Suppressor macrophage treated with lipopolysaccharide for 1 hour (primary cell): ENCODE data around the gene SLC44A3.

ENCODE experiments used
- DNase-seq, 3 donors: peaks; one replicate each; pipeline ENCODE4 v3.0.0-alpha.2; 2020 to 2022

Gene SLC44A3

GRCh38 chr1:94840808-94841207 lies 20.7 kb downstream of the SLC44A3 start:
- no peak for DNase-seq

- DNase-seq, result no peak
Observed at GRCh38 chr1:94843430-94843829, 23.3 kb downstream of the SLC44A3 start.

- no peak for DNase-seq
Observed at GRCh38 chr1:94843846-94844245, 23.7 kb downstream of the SLC44A3 start.

GRCh38 chr1:94846308-94846707 lies 26.2 kb downstream of the SLC44A3 start:
- no peak for DNase-seq

GRCh38 chr1:94851571-94851970 lies 31.4 kb downstream of the SLC44A3 start:
- DNase-seq, result no peak

GRCh38 chr1:94852788-94853187 lies 32.6 kb downstream of the SLC44A3 start:
- DNase-seq, result no peak

GRCh38 chr1:94854458-94855306 lies 34.5 kb downstream of the SLC44A3 start:
- peak; percentile 87 to 91 (median 89) for DNase-seq

- DNase-seq, result no peak
Observed at GRCh38 chr1:94855307-94855700, 35.1 kb downstream of the SLC44A3 start.

- no peak for DNase-seq
Observed at GRCh38 chr1:94856004-94856403, 35.8 kb downstream of the SLC44A3 start.

- DNase-seq, result no peak
Observed at GRCh38 chr1:94856868-94857267, 36.7 kb downstream of the SLC44A3 start.

- DNase-seq, result no peak
Observed at GRCh38 chr1:94858276-94858675, 38.1 kb downstream of the SLC44A3 start.

GRCh38 chr1:94859174-94859573 lies 39.0 kb downstream of the SLC44A3 start:
- no peak for DNase-seq

- DNase-seq, result no peak
Observed at GRCh38 chr1:94862718-94863117, 42.6 kb downstream of the SLC44A3 start.

- peak in 2 of 3 donors; percentile 18 to 34 for DNase-seq
Observed at GRCh38 chr1:94863297-94863911, 43.2 kb downstream of the SLC44A3 start.

GRCh38 chr1:94863919-94864318 lies 43.8 kb downstream of the SLC44A3 start:
- DNase-seq, result peak in 2 of 3 donors; percentile 12 to 28

GRCh38 chr1:94864821-94865220 lies 44.7 kb downstream of the SLC44A3 start:
- DNase-seq, result no peak

GRCh38 chr1:94865360-94865759 lies 45.2 kb downstream of the SLC44A3 start:
- no peak for DNase-seq

- no peak for DNase-seq
Observed at GRCh38 chr1:94866164-94866807, 46.1 kb downstream of the SLC44A3 start.

- no peak for DNase-seq
Observed at GRCh38 chr1:94871031-94871430, 50.9 kb downstream of the SLC44A3 start.

GRCh38 chr1:94872771-94873495 lies 52.8 kb downstream of the SLC44A3 start:
- no peak for DNase-seq

- no peak for DNase-seq
Observed at GRCh38 chr1:94873520-94874351, 53.6 kb downstream of the SLC44A3 start.

GRCh38 chr1:94874423-94874822 lies 54.3 kb downstream of the SLC44A3 start:
- no peak for DNase-seq
